Epithelial cell of esophagus (primary cell): Measurements from ENCODE around the gene SYNE1.

ENCODE experiments used
- DNase-seq: peaks from one replicate; pipeline ENCODE4 v3.0.0; 2010; ENCODE audit warnings: low read depth
- H3K4me3 ChIP-seq: 2 replicates; pipeline ENCODE4 v1.5.1; 2011; ENCODE audit warnings: mild to moderate bottlenecking, low read length, control low read depth
- CTCF ChIP-seq: IDR thresholded peaks from 2 replicates; pipeline ENCODE4 v1.5.1; 2011; ENCODE audit warnings: low read depth, mild to moderate bottlenecking, low read length, control low read depth, inconsistent platforms; ENCODE audit not compliant: insufficient read depth; ENCODE audit errors: missing control alignments

SYNE1 gene

GRCh38 chr6:152298055-152298647 lies 339.0 kb downstream of the SYNE1 start:
- TF ChIP-seq CTCF = no peak
- H3K4me3 ChIP-seq = no peak overlapping the region
- no peak for DNase-seq

GRCh38 chr6:152296648-152297376 lies 340.4 kb downstream of the SYNE1 start:
- TF ChIP-seq CTCF = no peak
- H3K4me3 ChIP-seq = no peak overlapping the region
- no peak for DNase-seq

GRCh38 chr6:152295920-152296319 lies 341.2 kb downstream of the SYNE1 start:
- TF ChIP-seq CTCF = no peak
- H3K4me3 ChIP-seq = no peak overlapping the region
- DNase-seq = no peak

GRCh38 chr6:152295346-152295745 lies 341.8 kb downstream of the SYNE1 start:
- DNase-seq = peak; percentile 45
- no peak for TF ChIP-seq CTCF
- no peak overlapping the region for H3K4me3 ChIP-seq

GRCh38 chr6:152293404-152293803 lies 343.8 kb downstream of the SYNE1 start:
- no peak for DNase-seq
- no peak overlapping the region for H3K4me3 ChIP-seq
- no peak for TF ChIP-seq CTCF

GRCh38 chr6:152292555-152292954 lies 344.6 kb downstream of the SYNE1 start:
- DNase-seq = no peak
- H3K4me3 ChIP-seq = no peak overlapping the region
- TF ChIP-seq CTCF = no peak

GRCh38 chr6:152290693-152291092 lies 346.5 kb downstream of the SYNE1 start:
- DNase-seq = no peak
- H3K4me3 ChIP-seq = no peak overlapping the region
- no peak for TF ChIP-seq CTCF
